ACHN (cell line): Measurements from ENCODE around the gene ATG101.

Experiments
- DNase-seq: peaks from one replicate; pipeline ENCODE4 v3.0.0-alpha.2; 2015
- in situ Hi-C: cut with HindIII; loops from 2 replicates; pipeline ENCODE4 v1.10.0; 2017; ENCODE audit warnings: low sequenced_read_pairs, low pct_ligation_motif_present, low pct_unique_long_range_greater_than_20kb

The ATG101 gene

DNA sequence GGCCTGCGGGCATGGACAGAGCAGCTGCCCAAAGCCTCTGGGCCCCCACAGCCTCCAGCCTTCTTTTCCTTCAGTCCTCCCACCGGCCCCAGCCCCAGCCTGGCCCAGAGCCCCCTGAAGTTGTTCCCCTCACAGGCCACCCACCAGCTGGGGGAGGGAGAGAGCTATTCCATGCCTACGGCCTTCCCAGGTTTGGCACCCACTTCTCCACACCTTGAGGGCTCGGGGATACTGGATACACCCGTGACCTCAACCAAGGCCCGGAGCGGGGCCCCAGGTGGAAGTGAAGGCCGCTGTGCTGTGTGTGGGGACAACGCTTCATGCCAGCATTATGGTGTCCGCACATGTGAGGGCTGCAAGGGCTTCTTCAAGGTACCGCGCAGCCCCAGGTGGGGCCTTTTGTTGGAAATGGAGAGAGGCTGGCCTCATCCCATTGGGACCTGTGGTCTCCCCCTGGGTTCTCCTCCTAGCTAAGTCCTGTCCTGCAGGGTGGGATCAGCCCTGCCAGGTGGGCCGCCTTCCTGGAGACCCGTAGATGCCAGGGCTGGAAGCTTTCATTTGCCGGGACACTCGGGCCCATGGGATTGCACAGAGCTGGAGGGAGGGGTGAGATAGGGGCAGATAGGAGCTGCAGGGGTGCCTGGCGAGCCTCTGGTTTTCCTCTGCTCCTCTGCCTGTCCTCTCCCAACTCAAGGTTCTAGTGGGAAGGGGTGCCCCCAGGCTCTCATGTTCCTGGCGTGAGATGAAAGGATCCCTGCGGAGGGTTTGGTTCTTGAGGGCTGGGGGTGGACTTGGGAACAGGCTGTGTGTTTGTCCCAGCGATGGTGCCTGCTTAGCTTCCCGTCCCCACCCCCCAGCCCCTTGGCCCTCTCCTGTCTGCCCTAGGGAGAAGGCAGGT is 14.7 kb upstream of the ATG101 start:
- in situ Hi-C loops: no loop called here

DNA sequence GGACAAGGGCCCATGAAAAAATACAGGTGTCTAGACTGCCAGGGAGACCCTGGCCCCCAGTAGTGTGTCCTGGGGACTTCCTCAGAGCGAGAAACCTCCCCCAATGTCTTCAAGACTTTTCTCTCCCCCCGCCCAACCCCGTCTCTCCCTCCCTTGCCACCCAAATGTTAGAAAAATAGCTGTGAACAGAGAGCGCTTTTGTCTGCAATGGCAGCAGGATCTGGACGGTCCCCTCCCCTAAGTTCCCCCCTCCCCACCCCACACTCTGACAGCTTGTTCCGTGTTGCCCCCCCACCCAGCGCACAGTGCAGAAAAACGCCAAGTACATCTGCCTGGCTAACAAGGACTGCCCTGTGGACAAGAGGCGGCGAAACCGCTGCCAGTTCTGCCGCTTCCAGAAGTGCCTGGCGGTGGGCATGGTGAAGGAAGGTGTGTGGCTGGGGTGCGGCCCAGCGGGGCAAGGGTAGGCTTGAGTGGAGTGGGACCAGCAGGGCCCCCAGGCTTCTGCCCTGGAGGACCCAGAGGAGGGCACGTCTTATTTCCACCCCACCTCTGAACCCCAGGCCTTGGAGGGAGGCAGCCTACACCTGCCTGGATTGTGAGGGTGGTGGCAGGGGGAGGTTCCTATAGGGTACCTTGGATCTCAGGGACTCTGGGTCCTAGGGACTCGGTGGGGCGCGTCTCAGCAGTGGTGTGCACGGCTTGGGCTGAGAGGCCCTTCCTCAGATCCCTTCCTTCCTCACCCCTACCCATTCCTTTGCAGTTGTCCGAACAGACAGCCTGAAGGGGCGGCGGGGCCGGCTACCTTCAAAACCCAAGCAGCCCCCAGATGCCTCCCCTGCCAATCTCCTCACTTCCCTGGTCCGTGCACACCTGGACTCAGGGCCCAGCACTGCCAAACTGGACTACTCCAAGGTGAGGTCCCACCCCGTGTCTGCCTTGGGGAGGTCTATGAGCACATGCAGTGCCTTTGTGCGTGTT is 13.8 kb upstream of the ATG101 start:
- no peak for DNase-seq
- in situ Hi-C loops: no loop called here

More for the DNA sequence above, 14.7 kb upstream of the ATG101 start:
- DNase-seq: no peak

DNA sequence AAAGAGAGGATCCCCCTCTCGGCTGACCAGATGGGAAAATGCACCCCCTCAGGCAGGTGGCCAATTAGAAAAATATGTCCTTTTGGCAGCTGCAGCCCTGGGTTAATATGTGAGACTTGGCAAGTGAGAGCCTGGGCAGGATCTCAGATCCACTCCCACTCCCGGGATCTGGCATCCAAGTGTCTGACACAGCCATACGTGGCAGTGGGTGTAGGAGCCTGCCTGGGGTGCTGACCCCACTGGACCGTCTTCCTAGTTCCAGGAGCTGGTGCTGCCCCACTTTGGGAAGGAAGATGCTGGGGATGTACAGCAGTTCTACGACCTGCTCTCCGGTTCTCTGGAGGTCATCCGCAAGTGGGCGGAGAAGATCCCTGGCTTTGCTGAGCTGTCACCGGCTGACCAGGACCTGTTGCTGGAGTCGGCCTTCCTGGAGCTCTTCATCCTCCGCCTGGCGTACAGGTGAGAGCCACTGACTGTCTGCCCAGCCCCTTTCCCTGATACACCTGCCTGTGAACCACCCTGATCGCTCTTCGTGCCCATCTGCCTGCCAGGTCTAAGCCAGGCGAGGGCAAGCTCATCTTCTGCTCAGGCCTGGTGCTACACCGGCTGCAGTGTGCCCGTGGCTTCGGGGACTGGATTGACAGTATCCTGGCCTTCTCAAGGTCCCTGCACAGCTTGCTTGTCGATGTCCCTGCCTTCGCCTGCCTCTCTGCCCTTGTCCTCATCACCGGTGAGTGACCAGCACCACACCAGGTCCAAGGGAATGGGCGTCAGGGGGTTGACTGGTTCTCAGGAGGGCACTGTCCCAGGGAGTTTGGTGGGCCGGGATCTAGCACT is 12.8 kb upstream of the ATG101 start:
- no peak for DNase-seq
- in situ Hi-C loops: no loop called here

DNA sequence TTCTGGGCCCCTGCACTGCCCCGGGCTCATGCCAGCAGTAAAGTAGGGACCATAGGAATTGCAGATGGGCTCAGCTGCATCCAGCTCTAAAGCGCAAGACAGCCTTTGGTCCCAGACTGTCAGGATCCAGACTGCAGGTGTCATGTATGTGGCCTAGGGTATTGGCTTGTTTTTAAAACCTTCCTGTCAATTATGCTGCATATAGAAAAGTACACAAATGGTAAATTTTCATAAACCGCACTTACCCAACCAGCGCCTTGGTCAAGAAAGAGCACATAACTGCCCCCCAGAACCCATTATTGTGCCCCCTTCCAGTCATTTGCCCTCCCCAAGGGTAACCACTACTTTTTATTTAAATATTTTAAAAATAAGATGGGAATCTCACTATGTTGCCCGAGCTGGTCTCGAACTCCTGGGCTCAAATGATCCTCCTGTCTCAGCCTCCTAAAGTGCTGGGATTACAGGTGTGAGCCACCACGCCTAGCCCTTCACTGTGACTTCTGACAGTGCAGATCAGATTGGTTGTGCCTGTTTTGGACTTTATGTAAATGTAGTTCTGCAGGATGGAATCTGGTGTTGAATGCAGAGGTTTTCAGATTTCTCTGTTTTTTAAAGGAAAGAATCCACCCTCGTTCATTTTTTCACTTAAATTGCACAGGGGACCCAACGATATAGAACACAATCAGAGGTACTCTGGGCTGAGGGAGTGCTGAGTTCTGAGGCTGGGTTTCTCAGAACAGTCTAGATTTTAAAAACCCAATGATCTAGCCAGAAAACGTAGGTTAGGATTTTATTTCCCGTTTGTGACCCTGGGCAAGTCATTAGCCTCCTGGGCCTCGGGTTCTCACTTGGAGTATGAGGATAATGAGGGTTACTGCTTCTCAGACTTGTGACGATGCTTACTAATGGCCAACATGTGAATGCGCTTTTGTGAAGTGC is 11.9 kb upstream of the ATG101 start:
- DNase-seq: no peak
- in situ Hi-C loops: no loop called here

DNA sequence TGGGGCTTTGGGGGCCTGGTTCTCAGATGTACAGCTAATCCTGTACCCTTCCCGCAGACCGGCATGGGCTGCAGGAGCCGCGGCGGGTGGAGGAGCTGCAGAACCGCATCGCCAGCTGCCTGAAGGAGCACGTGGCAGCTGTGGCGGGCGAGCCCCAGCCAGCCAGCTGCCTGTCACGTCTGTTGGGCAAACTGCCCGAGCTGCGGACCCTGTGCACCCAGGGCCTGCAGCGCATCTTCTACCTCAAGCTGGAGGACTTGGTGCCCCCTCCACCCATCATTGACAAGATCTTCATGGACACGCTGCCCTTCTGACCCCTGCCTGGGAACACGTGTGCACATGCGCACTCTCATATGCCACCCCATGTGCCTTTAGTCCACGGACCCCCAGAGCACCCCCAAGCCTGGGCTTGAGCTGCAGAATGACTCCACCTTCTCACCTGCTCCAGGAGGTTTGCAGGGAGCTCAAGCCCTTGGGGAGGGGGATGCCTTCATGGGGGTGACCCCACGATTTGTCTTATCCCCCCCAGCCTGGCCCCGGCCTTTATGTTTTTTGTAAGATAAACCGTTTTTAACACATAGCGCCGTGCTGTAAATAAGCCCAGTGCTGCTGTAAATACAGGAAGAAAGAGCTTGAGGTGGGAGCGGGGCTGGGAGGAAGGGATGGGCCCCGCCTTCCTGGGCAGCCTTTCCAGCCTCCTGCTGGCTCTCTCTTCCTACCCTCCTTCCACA is 11.0 kb upstream of the ATG101 start:
- in situ Hi-C loops: no loop called here
- DNase-seq: no peak

DNA sequence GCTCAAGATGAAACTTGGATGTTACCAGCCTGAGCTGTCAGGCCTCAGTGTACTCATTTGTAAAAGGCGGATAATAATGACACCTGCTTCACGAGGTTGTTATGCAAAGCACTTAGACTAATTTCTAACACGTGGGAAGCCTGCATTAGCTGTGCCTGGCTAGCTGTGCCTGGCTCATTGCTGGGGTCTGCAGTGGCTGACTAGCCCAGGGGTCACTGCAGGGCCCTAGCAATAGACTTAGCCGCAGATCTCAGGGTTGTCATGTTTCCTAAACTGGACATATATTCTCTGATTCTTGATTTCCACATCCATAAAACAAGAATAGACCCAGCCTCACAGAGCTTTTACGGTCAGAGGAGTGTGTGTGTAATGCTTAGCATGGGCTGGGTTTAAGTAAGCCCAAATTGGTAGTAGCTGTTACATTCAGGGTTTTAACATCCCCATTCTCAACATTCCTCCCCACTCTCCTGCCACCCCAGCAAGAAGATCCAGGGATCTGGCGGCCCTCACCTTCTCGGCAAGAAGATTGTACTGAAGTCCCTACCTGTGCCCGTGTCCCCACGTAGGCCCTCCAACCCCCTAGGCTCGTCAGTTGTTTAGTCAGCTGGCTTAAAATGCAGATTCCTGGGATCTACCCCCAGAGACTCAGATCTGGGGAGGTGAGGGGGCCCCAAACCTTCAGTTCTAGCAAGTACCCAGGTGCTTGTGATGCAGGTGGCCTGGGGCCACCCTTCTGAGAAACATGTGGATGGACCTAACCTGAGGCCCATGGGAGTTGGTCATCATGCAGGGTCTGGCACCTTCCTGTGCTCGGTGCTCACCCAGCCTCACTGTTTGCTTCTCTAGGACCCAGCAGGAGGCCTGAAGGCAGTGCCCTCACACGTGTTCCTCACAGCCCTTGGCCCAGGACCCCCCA is 9.9 kb upstream of the ATG101 start:
- no peak for DNase-seq
- in situ Hi-C loops: no loop called here

DNA sequence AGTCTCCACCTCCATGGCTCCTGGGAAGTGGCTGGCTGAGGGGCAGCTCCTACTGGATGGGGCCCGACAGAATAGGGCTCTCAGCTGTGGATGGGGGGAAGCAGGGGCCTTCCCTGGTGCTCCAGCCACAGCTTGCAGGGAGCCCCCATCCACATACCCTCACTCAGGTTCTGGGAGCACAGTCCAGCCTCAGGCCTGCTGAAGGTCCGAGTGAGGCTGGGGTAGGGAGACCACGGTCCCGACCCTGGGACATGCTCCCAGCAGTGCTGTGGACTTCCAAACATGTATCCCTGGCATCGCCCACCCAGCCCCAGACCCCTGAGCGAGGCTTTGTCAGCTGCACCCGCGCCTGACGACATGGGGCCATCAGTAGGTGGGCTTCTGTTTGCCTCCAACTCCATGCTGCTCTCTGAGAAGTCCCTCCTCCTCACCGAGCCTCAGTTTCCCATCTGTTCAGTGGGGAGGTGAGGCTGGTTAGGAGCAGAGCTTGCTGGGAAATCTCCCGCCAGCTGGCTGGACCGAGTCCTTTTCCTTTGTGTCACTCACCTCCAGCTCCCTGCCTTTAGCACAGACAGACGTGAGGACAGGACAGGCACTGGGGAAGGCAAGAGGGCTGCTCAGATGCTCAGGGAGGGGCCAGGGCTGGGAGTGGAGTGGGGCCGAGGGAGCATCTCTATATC is 9.1 kb upstream of the ATG101 start:
- DNase-seq: no peak
- in situ Hi-C loops: no loop called here

DNA sequence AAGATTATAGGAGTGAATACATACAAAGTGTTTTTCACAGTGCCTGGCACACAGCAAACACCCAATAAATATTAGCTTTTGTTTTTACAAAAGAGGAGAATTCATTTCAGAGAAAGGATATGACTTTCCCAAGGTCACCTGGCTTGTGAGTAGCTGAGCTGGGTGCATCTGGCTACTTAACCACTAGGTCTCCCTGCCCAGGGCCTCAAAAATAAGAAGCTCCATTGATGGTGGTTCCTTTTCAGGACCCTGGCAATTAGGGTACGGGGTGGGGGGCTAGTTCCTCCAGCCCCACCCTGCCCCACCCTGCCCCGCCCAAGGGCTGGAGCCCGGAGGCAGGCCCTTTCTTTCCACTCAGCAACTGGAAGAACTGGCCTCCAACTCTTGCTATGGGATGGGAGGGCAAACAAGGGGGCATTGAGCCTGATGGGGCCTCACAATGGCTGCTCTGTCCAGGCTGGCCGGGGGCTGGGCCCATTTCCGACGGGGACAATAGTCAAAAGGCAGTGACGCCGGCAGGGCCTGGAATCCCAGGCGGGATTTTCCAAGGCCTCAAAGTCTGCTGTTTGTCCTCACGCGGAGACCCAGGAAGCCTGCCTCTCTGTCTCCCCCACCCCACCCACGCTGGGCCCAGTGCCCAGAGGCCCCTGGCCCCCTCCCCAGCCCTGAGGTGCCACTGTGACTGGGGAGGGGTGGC is 8.2 kb upstream of the ATG101 start:
- no peak for DNase-seq
- in situ Hi-C loops: no loop called here

DNA sequence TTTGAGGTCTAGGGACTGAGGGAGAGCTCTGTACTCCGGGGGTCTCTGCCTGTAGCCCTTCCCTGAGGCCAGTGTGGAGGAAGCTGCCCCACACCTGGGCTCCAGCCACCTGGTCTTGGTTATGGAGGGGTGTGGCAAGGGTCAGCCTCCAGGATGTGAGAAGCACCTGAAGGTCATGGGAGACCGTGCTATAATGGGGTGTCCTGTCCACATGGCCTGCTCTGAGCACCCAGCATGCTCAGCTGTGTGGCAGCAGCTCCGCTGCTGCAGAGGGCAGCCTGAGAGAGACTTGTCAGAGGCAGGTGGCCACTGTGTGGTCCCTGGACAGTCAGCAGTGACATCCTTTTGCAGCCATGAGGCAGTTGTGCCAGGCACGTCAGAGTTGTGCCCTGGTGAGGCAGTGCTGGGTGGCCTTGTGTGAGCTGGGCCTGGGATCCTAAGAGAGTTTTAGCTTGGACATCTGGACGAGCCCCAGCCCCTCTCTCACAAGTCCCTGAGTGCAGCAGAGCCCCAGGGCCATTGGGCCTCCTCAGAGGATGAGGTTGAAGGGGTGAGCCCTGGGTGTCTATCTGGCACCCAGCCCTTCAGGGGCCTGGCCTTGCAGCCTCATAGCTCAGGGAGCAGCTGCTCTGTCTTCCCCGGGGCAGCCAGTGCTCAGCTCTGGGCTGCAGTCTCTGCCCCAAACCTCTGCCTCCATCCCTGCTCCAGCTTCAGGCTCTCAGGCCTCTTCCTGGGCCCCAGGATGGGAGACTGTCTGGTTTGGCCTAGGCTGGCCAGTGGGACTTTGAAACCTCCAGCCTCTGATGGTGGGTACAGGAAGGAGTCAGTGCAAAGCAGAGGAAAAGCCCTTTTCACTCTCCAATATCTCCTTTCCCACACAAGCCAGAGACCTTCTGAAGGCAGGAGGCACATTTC is 7.4 kb upstream of the ATG101 start:
- in situ Hi-C loops: no loop called here
- DNase-seq: no peak

DNA sequence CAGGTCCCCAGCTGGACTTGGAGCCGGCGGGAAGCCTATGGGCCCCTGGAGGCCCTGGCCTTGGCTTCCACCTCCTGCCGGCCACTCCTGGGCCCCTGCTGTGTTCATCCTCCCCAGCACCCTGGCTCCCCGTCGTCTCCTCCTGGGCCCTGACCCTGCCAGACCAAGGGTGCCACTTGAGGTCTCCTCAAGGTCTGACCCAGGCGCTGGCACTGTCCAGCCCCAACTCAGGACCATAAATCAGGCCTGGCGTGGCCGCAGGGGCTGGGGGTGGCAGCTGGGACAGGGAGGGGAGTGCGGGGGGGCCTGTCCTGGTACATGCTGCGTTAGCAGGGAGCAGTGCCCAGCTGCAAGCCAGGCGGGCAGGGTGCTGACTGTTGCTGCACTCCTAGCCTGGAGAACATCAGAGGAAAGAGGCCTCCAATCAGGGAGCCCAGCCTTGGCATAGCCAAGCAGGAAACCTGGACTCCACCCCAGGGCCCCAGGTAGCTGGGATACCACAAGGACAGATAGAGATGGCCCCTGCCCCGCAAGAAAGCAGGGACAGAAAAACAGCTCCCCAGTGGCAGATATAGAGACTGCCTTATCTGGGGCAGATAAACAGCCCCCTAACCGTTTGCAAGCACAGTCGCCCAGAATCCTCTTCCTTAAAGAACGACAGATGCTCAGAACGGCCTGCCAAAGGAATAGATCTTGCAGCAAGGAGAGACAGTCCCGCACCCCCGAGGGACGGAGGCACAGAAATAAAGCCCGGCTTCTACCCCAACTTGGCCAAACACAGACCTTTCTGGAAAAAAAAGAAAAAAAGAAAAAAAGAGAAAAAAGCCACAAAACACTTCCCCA is 6.5 kb upstream of the ATG101 start:
- in situ Hi-C loops: no loop called here
- no peak for DNase-seq

DNA sequence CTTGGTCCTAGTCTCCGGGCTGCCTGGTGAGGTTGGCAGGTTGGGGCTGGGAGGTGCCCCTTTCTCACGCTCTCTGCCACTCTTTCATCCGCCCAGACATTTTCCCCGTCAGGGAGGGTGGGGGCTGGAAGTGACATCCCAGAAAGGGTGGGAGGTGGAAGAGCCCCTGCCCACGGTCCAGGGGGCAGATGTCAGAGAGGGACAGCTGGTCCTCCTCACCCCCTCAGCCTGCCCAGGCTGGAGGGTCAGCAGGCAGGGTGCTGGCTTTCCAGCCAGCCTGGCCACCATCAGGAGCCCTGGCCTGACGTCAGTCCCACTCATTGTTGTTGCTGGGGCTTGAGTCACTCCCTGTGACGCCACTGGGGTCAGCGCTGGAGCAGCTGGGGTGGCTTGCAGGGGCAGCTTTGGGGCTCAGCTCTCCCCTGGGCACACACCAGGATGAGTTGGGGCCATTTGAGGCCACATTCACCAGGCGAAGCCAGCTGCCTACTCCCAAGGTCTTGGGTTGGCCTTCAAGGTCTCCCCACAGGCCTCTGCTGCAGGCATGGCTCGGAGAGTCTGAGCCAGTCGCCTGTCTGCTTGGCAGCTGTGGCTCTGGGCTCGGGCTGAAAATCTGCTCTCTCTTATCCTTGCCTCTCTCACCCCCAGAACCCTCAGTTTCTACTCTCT is 5.7 kb upstream of the ATG101 start:
- no peak for DNase-seq
- in situ Hi-C loops: no loop called here

DNA sequence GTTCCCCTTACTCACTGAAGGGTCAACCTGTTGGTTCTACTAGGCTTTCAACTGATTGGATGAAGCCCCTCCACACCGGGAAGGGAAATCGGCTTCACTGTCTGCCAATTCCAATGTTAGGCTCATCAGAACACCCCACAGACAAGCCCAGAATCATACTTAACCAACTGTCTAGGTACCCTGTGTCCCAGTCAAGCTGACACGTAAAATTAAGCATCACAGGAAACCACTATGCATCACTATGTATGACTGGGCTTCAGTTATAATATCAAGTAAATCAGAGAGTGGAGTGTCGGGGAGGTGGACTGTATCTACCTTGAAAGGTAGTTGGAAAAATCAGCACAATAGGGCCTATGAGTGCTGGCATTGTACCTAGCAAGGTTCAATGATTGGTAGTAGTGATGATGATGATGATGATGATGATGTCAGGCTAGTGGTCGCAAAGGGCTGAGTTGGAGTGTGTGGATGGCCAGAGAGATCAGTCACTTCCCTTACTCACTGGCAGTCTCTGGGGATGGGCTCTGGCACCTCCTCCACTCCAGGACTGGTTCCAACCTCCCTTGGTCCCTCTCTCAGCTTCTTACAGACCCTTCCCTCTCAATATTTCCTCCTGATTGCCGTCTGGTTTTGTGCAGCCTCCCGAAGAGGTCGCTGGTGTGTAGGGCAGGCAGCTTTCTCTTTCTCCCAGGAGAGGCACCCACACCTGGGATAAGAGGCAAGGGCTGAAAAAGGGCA is 3.3 kb upstream of the ATG101 start:
- in situ Hi-C loops: no loop called here
- DNase-seq: no peak
